ENCODE results near the gene ITPA. TPM values are rescaled to one million over a fixed set of nuclear protein-coding genes. Genes with fewer than 3 reads are reported as not detected.

Gene ITPA
- total and polyA plus RNA-seq, 2 of the 13 experiments (the other 11 are each of a cell fraction or from before 2014, with no cell fraction given), result 60.1 to 103 TPM

DNA sequence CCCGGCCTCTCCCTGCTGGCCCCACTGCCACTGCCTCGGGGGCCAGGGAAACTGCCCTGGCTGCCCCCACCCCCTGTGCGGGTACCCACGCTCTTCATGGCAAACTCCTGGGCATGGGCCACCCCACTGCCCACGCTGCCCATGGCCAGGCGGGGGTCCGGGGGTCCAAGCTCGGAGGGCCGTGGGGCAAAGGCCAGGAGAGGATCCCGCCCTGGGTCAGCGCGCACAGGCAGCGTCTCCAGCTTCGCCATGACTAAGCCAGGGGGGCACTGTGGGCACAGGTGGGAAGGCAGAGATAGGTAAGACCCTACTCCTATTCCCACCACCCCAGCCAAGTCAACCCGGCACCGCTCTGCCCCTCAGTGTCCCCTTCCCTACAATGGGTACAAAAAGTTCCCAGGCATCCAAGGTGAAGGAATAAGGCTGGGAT, 42.4 kb upstream of the ITPA start (continued):
- TF ChIP-seq, protein P1, sequence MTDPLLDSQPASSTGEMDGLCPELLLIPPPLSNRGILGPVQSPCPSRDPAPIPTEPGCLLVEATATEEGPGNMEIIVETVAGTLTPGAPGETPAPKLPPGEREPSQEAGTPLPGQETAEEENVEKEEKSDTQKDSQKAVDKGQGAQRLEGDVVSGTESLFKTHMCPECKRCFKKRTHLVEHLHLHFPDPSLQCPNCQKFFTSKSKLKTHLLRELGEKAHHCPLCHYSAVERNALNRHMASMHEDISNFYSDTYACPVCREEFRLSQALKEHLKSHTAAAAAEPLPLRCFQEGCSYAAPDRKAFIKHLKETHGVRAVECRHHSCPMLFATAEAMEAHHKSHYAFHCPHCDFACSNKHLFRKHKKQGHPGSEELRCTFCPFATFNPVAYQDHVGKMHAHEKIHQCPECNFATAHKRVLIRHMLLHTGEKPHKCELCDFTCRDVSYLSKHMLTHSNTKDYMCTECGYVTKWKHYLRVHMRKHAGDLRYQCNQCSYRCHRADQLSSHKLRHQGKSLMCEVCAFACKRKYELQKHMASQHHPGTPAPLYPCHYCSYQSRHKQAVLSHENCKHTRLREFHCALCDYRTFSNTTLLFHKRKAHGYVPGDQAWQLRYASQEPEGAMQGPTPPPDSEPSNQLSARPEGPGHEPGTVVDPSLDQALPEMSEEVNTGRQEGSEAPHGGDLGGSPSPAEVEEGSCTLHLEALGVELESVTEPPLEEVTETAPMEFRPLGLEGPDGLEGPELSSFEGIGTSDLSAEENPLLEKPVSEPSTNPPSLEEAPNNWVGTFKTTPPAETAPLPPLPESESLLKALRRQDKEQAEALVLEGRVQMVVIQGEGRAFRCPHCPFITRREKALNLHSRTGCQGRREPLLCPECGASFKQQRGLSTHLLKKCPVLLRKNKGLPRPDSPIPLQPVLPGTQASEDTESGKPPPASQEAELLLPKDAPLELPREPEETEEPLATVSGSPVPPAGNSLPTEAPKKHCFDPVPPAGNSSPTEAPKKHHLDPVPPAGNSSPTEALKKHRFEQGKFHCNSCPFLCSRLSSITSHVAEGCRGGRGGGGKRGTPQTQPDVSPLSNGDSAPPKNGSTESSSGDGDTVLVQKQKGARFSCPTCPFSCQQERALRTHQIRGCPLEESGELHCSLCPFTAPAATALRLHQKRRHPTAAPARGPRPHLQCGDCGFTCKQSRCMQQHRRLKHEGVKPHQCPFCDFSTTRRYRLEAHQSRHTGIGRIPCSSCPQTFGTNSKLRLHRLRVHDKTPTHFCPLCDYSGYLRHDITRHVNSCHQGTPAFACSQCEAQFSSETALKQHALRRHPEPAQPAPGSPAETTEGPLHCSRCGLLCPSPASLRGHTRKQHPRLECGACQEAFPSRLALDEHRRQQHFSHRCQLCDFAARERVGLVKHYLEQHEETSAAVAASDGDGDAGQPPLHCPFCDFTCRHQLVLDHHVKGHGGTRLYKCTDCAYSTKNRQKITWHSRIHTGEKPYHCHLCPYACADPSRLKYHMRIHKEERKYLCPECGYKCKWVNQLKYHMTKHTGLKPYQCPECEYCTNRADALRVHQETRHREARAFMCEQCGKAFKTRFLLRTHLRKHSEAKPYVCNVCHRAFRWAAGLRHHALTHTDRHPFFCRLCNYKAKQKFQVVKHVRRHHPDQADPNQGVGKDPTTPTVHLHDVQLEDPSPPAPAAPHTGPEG (CRISPR knock-in tag; IDR thresholded peaks at IDR 0.05), result no peak
- TF ChIP-seq MXI1 (IDR thresholded peaks at IDR 0.05; ENCODE audit: borderline replicate concordance, low read depth, low read length) (no peak), STAT5B (CRISPR knock-in tag; IDR thresholded peaks at IDR 0.05) (no peak), ZNF747 (CRISPR knock-in tag; IDR thresholded peaks at IDR 0.05; ENCODE audit: borderline replicate concordance) (no peak), ZUFSP (CRISPR knock-in tag; IDR thresholded peaks at IDR 0.05; ENCODE audit: borderline replicate concordance) (no peak), TEAD2 (CRISPR knock-in tag; IDR thresholded peaks at IDR 0.05) (no peak), ZNF562 (CRISPR knock-in tag; IDR thresholded peaks at IDR 0.05; ENCODE audit: borderline replicate concordance) (no peak), MTA1 (CRISPR knock-in tag; IDR thresholded peaks at IDR 0.05; ENCODE audit: borderline replicate concordance) (0 out of 2 replicates have a peak, but pooled peaks have one; percentile 40), ZSCAN29 (CRISPR knock-in tag; conservative IDR thresholded peaks at IDR 0.05) (no peak), ZBTB39 (CRISPR knock-in tag; IDR thresholded peaks at IDR 0.05) (no peak), GABPB1 (CRISPR knock-in tag; IDR thresholded peaks at IDR 0.05) (peak; percentile 40; the same call in 1 of the 2 replicates), ZSCAN20 (CRISPR knock-in tag; IDR thresholded peaks at IDR 0.05; ENCODE audit: borderline replicate concordance) (no peak), RFXAP (CRISPR knock-in tag; IDR thresholded peaks at IDR 0.05; ENCODE audit: borderline replicate concordance) (no peak), ZBTB33 (CRISPR knock-in tag; IDR thresholded peaks at IDR 0.05) (no peak), CERS6 (CRISPR knock-in tag; IDR thresholded peaks at IDR 0.05) (no peak)

Measured in HepG2 (cell line).